PC-9 (cell line): ENCODE results near the gene CDNF. TPM values are rescaled to one million over a fixed set of nuclear protein-coding genes. Genes with fewer than 3 reads are reported as not detected.

Experiments used
- BruUV-seq: library from RNA; stranded (reverse); fragments of 400-500 nt; replicated peaks from 2 replicates; lab custom pipeline; 2021; lab: Mats Ljungman, UMichigan
- CTCF ChIA-PET: fragments of 300-600 bp; sonication (Branson Sonifier 250); formaldehyde crosslinking; loops from one replicate; lab custom pipeline; 2022; ENCODE audit warnings: antibody characterized with exemption; lab: Charles Lee
- POLR2A ChIA-PET: fragments of 300-600 bp; sonication (Branson Sonifier 250); formaldehyde crosslinking; loops from one replicate; lab custom pipeline; 2022; ENCODE audit warnings: antibody characterized with exemption; ENCODE audit not compliant: unreplicated experiment; lab: Charles Lee
- DNase-seq, 2 experiments: peaks; one replicate each; pipeline versions ENCODE4 v3.0.0 to v3.0.0-alpha.2; 2015 to 2022; ENCODE audit warnings: mixed read lengths in 1 of 2
- H2AFZ ChIP-seq: fragments of 200-600 bp; sonication (generic); 2 replicates; pipeline ENCODE4 v1.8.1; 2017; ENCODE audit warnings: antibody characterized with exemption
- H3F3A ChIP-seq: fragments of 200-600 bp; sonication (generic); 2 replicates; pipeline ENCODE4 v1.8.1; 2017; ENCODE audit warnings: antibody characterized with exemption, mild to moderate bottlenecking, low read depth; ENCODE audit not compliant: insufficient read depth
- H3K27ac ChIP-seq: fragments of 200-600 bp; sonication (generic); 2 replicates; pipeline ENCODE4 v1.6.1; 2016; ENCODE audit warnings: mixed run types
- H3K27me3 ChIP-seq: fragments of 200-600 bp; sonication (generic); 2 replicates; pipeline ENCODE4 v1.6.1; 2016; ENCODE audit warnings: low read depth, mixed run types; ENCODE audit not compliant: insufficient read depth
- H3K36me3 ChIP-seq: fragments of 200-600 bp; sonication (generic); 2 replicates; pipeline ENCODE4 v1.6.1; 2016; ENCODE audit warnings: low read depth, mixed run types
- H3K4me1 ChIP-seq: fragments of 200-600 bp; sonication (generic); replicated peaks from 2 replicates; pipeline ENCODE4 v1.6.1; 2016; ENCODE audit warnings: mixed run types; ENCODE audit not compliant: insufficient read depth
- H3K4me2 ChIP-seq: fragments of 200-600 bp; sonication (generic); 2 replicates; pipeline ENCODE4 v1.6.1; 2017; ENCODE audit warnings: mixed run types
- H3K4me3 ChIP-seq: fragments of 200-600 bp; sonication (generic); 2 replicates; pipeline ENCODE4 v1.6.1; 2016; ENCODE audit warnings: mixed run types
- H3K79me2 ChIP-seq: fragments of 200-600 bp; sonication (generic); 2 replicates; pipeline ENCODE4 v1.6.1; 2017; ENCODE audit warnings: low read depth, mixed run types
- H3K9me2 ChIP-seq: fragments of 200-600 bp; sonication (generic); 2 replicates; pipeline ENCODE4 v1.8.1; 2017; ENCODE audit warnings: mild to moderate bottlenecking; ENCODE audit not compliant: insufficient read depth
- H3K9me3 ChIP-seq: fragments of 200-600 bp; sonication (generic); 2 replicates; pipeline ENCODE4 v1.8.1; 2016; ENCODE audit warnings: low read depth; ENCODE audit not compliant: insufficient read depth
- H4K20me1 ChIP-seq: fragments of 200-600 bp; sonication (generic); 2 replicates; pipeline ENCODE4 v1.8.1; 2017; ENCODE audit not compliant: insufficient read depth
- CTCF ChIP-seq: fragments of 200-600 bp; sonication (generic); conservative IDR thresholded peaks from 2 replicates; pipeline ENCODE4 v1.6.1; 2017; ENCODE audit warnings: mixed run types, antibody characterized with exemption, mild to moderate bottlenecking, moderate library complexity
- EZH2 ChIP-seq: fragments of 200-600 bp; sonication (generic); IDR thresholded peaks from 2 replicates; pipeline ENCODE4 v1.8.0; 2017; ENCODE audit warnings: antibody characterized with exemption, low read depth
- intact Hi-C: fragments of 100-400 bp; cut with micrococcal nuclease; formaldehyde crosslinking; loops from one replicate; pipeline ENCODE4 v1.10.0; 2022; ENCODE audit not compliant: unreplicated experiment
- total RNA-seq: library from RNA; stranded (reverse); gene quantifications from 2 replicates; pipeline ENCODE4 v1.2.3, GENCODE V29; 2021

The CDNF gene
- total RNA-seq, 1 experiment from 2014 or later, result 0.48 TPM

GRCh38 chr10:14803827-14804226 lies 34.0 kb downstream of the CDNF start:
- Histone ChIP-seq H3K79me2 (no peaks in the 10 kb centered on the region), H3K27ac (no peak overlapping the region), H3K4me2 (no peak overlapping the region), H3K4me3 (no peak overlapping the region), H4K20me1 (no peaks in the 10 kb centered on the region), H3F3A (no peaks in the 10 kb centered on the region), H3K27me3 (no peaks in the 10 kb centered on the region), H3K36me3 (no peaks in the 10 kb centered on the region), H3K9me3 (no peaks in the 10 kb centered on the region), H2AFZ (no peak overlapping the region), H3K4me1 (no peaks in the 10 kb centered on the region), H3K9me2 (no peaks in the 10 kb centered on the region)
- ChIA-PET CTCF (no interaction called here), POLR2A (no interaction called here)
- intact Hi-C loops, result no loop called here
- no TSS peak for BruUV-seq
- no peak for TF ChIP-seq CTCF
- no peak for TF ChIP-seq EZH2
- no peak for DNase-seq

DNA sequence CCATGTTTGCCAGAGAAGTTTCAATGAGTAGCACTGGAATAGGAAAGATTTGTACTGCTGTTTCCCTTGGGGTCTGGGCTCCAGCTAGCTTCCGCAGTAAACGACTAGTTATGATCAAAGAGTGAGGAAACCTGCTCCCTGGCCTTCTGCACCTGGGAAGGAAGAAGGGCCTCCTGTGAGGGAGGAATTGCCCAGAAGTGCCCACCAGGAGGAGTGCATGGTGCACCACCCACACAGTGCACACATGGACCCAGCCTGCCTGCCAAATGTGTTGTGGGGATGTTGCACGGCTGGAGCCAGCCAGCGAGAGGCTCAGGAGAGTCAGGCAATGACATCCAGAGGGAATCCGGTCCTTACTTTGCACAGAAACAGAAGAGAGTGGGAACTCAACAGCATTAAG lies 36.1 kb downstream of the CDNF start:
- no peak overlapping the region for H3K27ac ChIP-seq
- no peak overlapping the region for H2AFZ ChIP-seq
- TF ChIP-seq CTCF (no peak), EZH2 (no peak)
- no peaks in the 10 kb centered on the region for H3K9me2 ChIP-seq
- no TSS peak for BruUV-seq
- H3K27me3 ChIP-seq, result no peaks in the 10 kb centered on the region
- no peak overlapping the region for H3K4me3 ChIP-seq
- intact Hi-C loops, result no loop called here
- H3K36me3 ChIP-seq, result no peaks in the 10 kb centered on the region
- no peak overlapping the region for H3K4me2 ChIP-seq
- POLR2A ChIA-PET, result interaction anchor here (0.6 kb wide), 1 partner anchor 320 kb away, joined by 5 read pairs; no protein-coding TSS in a partner anchor
- no peaks in the 10 kb centered on the region for H3K4me1 ChIP-seq
- no peaks in the 10 kb centered on the region for H3F3A ChIP-seq
- DNase-seq, result no peak
- no peaks in the 10 kb centered on the region for H4K20me1 ChIP-seq
- CTCF ChIA-PET, result no interaction called here
- no peaks in the 10 kb centered on the region for H3K9me3 ChIP-seq
- H3K79me2 ChIP-seq, result no peaks in the 10 kb centered on the region

GRCh38 chr10:14800397-14800796 lies 37.4 kb downstream of the CDNF start:
- Histone ChIP-seq H3F3A (no peaks in the 10 kb centered on the region), H3K27me3 (no peaks in the 10 kb centered on the region), H3K9me2 (no peaks in the 10 kb centered on the region), H3K4me2 (no peak overlapping the region), H3K4me1 (no peaks in the 10 kb centered on the region), H4K20me1 (no peaks in the 10 kb centered on the region), H2AFZ (no peak overlapping the region), H3K79me2 (no peaks in the 10 kb centered on the region), H3K36me3 (no peaks in the 10 kb centered on the region), H3K4me3 (no peak overlapping the region), H3K27ac (no peak overlapping the region), H3K9me3 (no peaks in the 10 kb centered on the region)
- DNase-seq, result no peak
- ChIA-PET POLR2A (no interaction called here), CTCF (no interaction called here)
- intact Hi-C loops, result no loop called here
- BruUV-seq, result no TSS peak
- TF ChIP-seq CTCF, result no peak
- TF ChIP-seq EZH2, result no peak
